ENCODE measurements around the gene NLN. TPM values are rescaled to one million over a fixed set of nuclear protein-coding genes. Genes with fewer than 3 reads are reported as not detected.
A peak's percentile ranks its signal among the peaks of the same experiment; 100 is the strongest.

The NLN gene
- total RNA-seq, 1 experiment from 2014 or later, result 46.5 TPM

GRCh38 chr5:65823845-65824445, 101.9 kb downstream of the NLN start:
- no peak overlapping the region for H3K9ac ChIP-seq (ENCODE audit: low read length)
- no peak overlapping the region for H3K27ac ChIP-seq (ENCODE audit: low read length)

GRCh38 chr5:65825408-65826328, 103.7 kb downstream of the NLN start:
- no peaks in the 10 kb centered on the region for H3K36me3 ChIP-seq (ENCODE audit: insufficient read depth, low read length)
- H3K79me2 ChIP-seq (ENCODE audit: low read length), result no peaks in the 10 kb centered on the region
- no peaks in the 10 kb centered on the region for H3K9me3 ChIP-seq (ENCODE audit: low read length)
- H3K27me3 ChIP-seq (ENCODE audit: low read length), result no peaks in the 10 kb centered on the region
- H3K9me2 ChIP-seq (replicated peaks; ENCODE audit: insufficient read depth, low read length), result no peaks in the 10 kb centered on the region
- DNase-seq, result peak; percentile 38
- no peak overlapping the region for H2AFZ ChIP-seq (ENCODE audit: low read length)
- H3K4me3 ChIP-seq (ENCODE audit: low read length), result no peak overlapping the region
- H3K27ac ChIP-seq (ENCODE audit: low read length), result no peak overlapping the region
- peaks cover 10% of the 10 kb centered on the region for H3K4me1 ChIP-seq (ENCODE audit: low read length)
- no peak overlapping the region for H3K4me2 ChIP-seq (ENCODE audit: low read depth, low read length, poor library complexity, severe bottlenecking)
- H3K9ac ChIP-seq (ENCODE audit: low read length), result no peak overlapping the region
- no peaks in the 10 kb centered on the region for H4K20me1 ChIP-seq (ENCODE audit: insufficient read depth, low read depth, low read length)

More at GRCh38 chr5:65823845-65824445, 101.9 kb downstream of the NLN start:
- no peaks in the 10 kb centered on the region for H3K9me2 ChIP-seq (replicated peaks; ENCODE audit: insufficient read depth, low read length)
- no peaks in the 10 kb centered on the region for H3K79me2 ChIP-seq (ENCODE audit: low read length)
- no peak for DNase-seq
- no peak overlapping the region for H3K4me3 ChIP-seq (ENCODE audit: low read length)
- H3K27me3 ChIP-seq (ENCODE audit: low read length), result no peaks in the 10 kb centered on the region
- H4K20me1 ChIP-seq (ENCODE audit: insufficient read depth, low read depth, low read length), result no peaks in the 10 kb centered on the region
- H2AFZ ChIP-seq (ENCODE audit: low read length), result no peak overlapping the region
- H3K4me2 ChIP-seq (ENCODE audit: low read depth, low read length, poor library complexity, severe bottlenecking), result no peak overlapping the region
- no peaks in the 10 kb centered on the region for H3K36me3 ChIP-seq (ENCODE audit: insufficient read depth, low read length)
- no peaks in the 10 kb centered on the region for H3K9me3 ChIP-seq (ENCODE audit: low read length)
- H3K4me1 ChIP-seq (ENCODE audit: low read length), result peaks cover 10% of the 10 kb centered on the region

- Histone ChIP-seq H4K20me1 (ENCODE audit: insufficient read depth, low read depth, low read length) (no peaks in the 10 kb centered on the region), H3K79me2 (ENCODE audit: low read length) (no peaks in the 10 kb centered on the region), H3K9me3 (ENCODE audit: low read length) (no peaks in the 10 kb centered on the region), H2AFZ (ENCODE audit: low read length) (no peak overlapping the region), H3K36me3 (ENCODE audit: insufficient read depth, low read length) (no peaks in the 10 kb centered on the region), H3K4me3 (ENCODE audit: low read length) (no peak overlapping the region), H3K9ac (ENCODE audit: low read length) (no peak overlapping the region), H3K4me2 (ENCODE audit: low read depth, low read length, poor library complexity, severe bottlenecking) (no peak overlapping the region), H3K9me2 (replicated peaks; ENCODE audit: insufficient read depth, low read length) (no peaks in the 10 kb centered on the region), H3K4me1 (ENCODE audit: low read length) (peaks cover 10% of the 10 kb centered on the region), H3K27me3 (ENCODE audit: low read length) (no peaks in the 10 kb centered on the region), H3K27ac (ENCODE audit: low read length) (no peak overlapping the region)
- DNase-seq, result no peak
Measured at GRCh38 chr5:65828022-65828896, 106.3 kb downstream of the NLN start.

GRCh38 chr5:65830856-65831255, 108.9 kb downstream of the NLN start:
- H3K27ac ChIP-seq (ENCODE audit: low read length), result no peak overlapping the region
- no peak overlapping the region for H3K9ac ChIP-seq (ENCODE audit: low read length)
- H3K9me2 ChIP-seq (replicated peaks; ENCODE audit: insufficient read depth, low read length), result no peaks in the 10 kb centered on the region
- DNase-seq, result no peak
- no peaks in the 10 kb centered on the region for H3K9me3 ChIP-seq (ENCODE audit: low read length)
- H3K36me3 ChIP-seq (ENCODE audit: insufficient read depth, low read length), result no peaks in the 10 kb centered on the region
- H4K20me1 ChIP-seq (ENCODE audit: insufficient read depth, low read depth, low read length), result no peaks in the 10 kb centered on the region
- peaks cover 3% of the 10 kb centered on the region for H3K4me1 ChIP-seq (ENCODE audit: low read length)
- H3K4me3 ChIP-seq (ENCODE audit: low read length), result no peak overlapping the region
- no peak overlapping the region for H2AFZ ChIP-seq (ENCODE audit: low read length)
- H3K27me3 ChIP-seq (ENCODE audit: low read length), result no peaks in the 10 kb centered on the region
- H3K79me2 ChIP-seq (ENCODE audit: low read length), result no peaks in the 10 kb centered on the region
- H3K4me2 ChIP-seq (ENCODE audit: low read depth, low read length, poor library complexity, severe bottlenecking), result no peak overlapping the region

GRCh38 chr5:65831276-65831675, 109.3 kb downstream of the NLN start:
- H3K4me2 ChIP-seq (ENCODE audit: low read depth, low read length, poor library complexity, severe bottlenecking), result no peak overlapping the region

GRCh38 chr5:65832152-65832551, 110.1 kb downstream of the NLN start:
- no peak for DNase-seq
- no peaks in the 10 kb centered on the region for H4K20me1 ChIP-seq (ENCODE audit: insufficient read depth, low read depth, low read length)

More at GRCh38 chr5:65831276-65831675, 109.3 kb downstream of the NLN start:
- Histone ChIP-seq H3K9me2 (replicated peaks; ENCODE audit: insufficient read depth, low read length) (no peaks in the 10 kb centered on the region), H3K36me3 (ENCODE audit: insufficient read depth, low read length) (no peaks in the 10 kb centered on the region), H3K27ac (ENCODE audit: low read length) (no peak overlapping the region), H3K9ac (ENCODE audit: low read length) (no peak overlapping the region), H4K20me1 (ENCODE audit: insufficient read depth, low read depth, low read length) (no peaks in the 10 kb centered on the region), H2AFZ (ENCODE audit: low read length) (no peak overlapping the region), H3K79me2 (ENCODE audit: low read length) (no peaks in the 10 kb centered on the region), H3K4me1 (ENCODE audit: low read length) (no peaks in the 10 kb centered on the region), H3K4me3 (ENCODE audit: low read length) (no peak overlapping the region), H3K9me3 (ENCODE audit: low read length) (no peaks in the 10 kb centered on the region), H3K27me3 (ENCODE audit: low read length) (no peaks in the 10 kb centered on the region)
- no peak for DNase-seq

GRCh38 chr5:65832603-65833228, 110.7 kb downstream of the NLN start:
- Histone ChIP-seq H3K27me3 (ENCODE audit: low read length) (no peaks in the 10 kb centered on the region), H3K4me3 (ENCODE audit: low read length) (no peak overlapping the region), H3K4me2 (ENCODE audit: low read depth, low read length, poor library complexity, severe bottlenecking) (no peak overlapping the region), H3K4me1 (ENCODE audit: low read length) (no peaks in the 10 kb centered on the region), H3K9me2 (replicated peaks; ENCODE audit: insufficient read depth, low read length) (no peaks in the 10 kb centered on the region), H2AFZ (ENCODE audit: low read length) (no peak overlapping the region), H3K9me3 (ENCODE audit: low read length) (no peaks in the 10 kb centered on the region), H3K9ac (ENCODE audit: low read length) (no peak overlapping the region), H3K79me2 (ENCODE audit: low read length) (no peaks in the 10 kb centered on the region), H3K36me3 (ENCODE audit: insufficient read depth, low read length) (no peaks in the 10 kb centered on the region), H4K20me1 (ENCODE audit: insufficient read depth, low read depth, low read length) (no peaks in the 10 kb centered on the region), H3K27ac (ENCODE audit: low read length) (no peak overlapping the region)
- no peak for DNase-seq

More at GRCh38 chr5:65832152-65832551, 110.1 kb downstream of the NLN start:
- Histone ChIP-seq H3K27me3 (ENCODE audit: low read length) (no peaks in the 10 kb centered on the region), H3K27ac (ENCODE audit: low read length) (no peak overlapping the region), H3K9ac (ENCODE audit: low read length) (no peak overlapping the region), H3K9me2 (replicated peaks; ENCODE audit: insufficient read depth, low read length) (no peaks in the 10 kb centered on the region), H3K36me3 (ENCODE audit: insufficient read depth, low read length) (no peaks in the 10 kb centered on the region), H3K4me1 (ENCODE audit: low read length) (no peaks in the 10 kb centered on the region), H2AFZ (ENCODE audit: low read length) (no peak overlapping the region), H3K9me3 (ENCODE audit: low read length) (no peaks in the 10 kb centered on the region), H3K79me2 (ENCODE audit: low read length) (no peaks in the 10 kb centered on the region), H3K4me3 (ENCODE audit: low read length) (no peak overlapping the region), H3K4me2 (ENCODE audit: low read depth, low read length, poor library complexity, severe bottlenecking) (no peak overlapping the region)
